Left kidney (tissue), 2 donors: ENCODE data around the gene CAD. TPM values are rescaled to one million over a fixed set of nuclear protein-coding genes. Genes with fewer than 3 reads are reported as not detected.

Experiments
- DNase-seq: peaks from one replicate; pipeline ENCODE4 v3.0.0-alpha.2; 2013
- polyA plus RNA-seq: library from polyadenylated mRNA; unstranded; fragments of 120-200 nt; gene quantifications from one replicate; pipeline ENCODE4 v1.2.1, GENCODE V29; 2013; ENCODE audit not compliant: insufficient read length

CAD gene
- polyA plus RNA-seq, 1 donor = 54.3 TPM

- DNase-seq = no peak
Measured at GRCh38 chr2:27280826-27281225, 63.7 kb downstream of the CAD start.

- no peak for DNase-seq
Measured at GRCh38 chr2:27281442-27281841, 64.3 kb downstream of the CAD start.

DNA sequence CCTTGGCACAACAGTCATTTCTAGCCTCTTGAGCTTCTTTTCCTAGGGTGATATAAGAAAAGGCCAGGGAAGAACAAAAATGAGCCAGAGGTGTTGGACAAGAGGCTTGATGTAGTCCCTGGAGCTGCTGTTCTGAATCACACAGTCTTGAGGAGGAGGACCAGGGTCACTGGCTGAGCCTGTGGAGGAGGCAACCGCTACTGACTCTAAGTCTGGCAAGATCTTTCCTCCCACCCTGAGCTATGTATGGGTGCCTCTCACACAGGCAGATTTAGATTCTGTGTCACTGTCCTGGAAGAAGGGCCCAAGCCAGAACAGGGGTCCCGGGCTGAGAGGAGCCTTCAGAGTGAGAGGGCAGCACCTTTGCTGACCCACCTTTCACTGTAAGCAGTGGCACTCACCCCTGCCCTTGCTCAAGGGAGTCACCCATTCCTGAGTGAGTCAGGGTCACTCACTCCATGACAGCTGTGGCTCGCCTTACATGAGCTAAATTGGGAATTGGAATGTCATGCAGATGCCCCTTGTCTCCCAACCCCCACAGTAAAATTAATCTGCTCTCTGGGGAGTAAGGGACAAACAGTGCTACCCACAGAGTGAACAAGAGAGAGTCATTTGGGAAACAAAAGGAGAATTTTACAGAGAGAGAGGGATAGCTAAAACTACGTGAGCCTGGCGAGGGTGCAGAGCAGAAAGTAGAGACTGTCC lies 64.8 kb downstream of the CAD start, which contains the start of gene TRIM54:
Gene TRIM54 (plus strand): TSS at position 575 of the 705 bp plus-strand sequence. CDS start 303 bp downstream, outside the sequence.
- DNase-seq = no peak

GRCh38 chr2:27282892-27283291 lies 65.7 kb downstream of the CAD start:
- DNase-seq = no peak

GRCh38 chr2:27284996-27285395 lies 67.8 kb downstream of the CAD start:
- DNase-seq = no peak

DNA sequence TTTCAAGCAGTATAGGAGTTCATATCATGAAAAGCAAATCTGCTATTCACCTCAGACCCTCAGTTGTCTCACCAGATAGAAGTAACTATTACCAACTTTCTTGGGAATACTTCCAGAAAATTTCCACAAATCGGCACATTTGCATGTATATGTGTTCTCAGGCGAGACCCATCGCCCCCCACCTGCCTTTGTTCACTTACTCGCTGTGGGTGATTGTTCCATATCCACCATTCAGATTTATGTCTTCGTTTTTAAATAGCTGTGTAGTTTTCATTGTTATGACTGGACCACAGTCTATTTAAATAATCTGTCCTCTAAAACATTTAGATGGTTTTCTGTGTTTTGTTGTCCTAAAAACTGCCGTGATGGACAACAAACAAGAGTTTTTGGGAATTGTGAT lies 68.3 kb downstream of the CAD start:
- no peak for DNase-seq

DNA sequence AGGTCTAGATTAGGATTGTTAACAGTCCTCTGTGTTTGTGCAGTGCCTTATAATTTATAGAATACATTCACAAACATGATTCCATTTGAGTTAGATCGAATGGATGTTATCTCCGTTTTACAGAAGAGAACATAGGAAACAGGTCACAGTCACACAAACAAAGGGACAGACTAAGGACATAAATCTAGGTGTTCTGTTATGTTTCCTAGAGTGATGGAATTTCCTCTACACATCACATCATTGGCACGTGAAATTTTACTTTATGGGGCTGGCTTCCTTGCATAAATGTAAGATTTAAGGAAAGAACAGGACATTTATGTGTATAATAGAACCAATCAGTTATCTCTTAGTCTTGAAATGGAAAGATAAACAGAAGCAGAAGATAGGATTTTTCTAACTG lies 71.4 kb downstream of the CAD start:
- no peak for DNase-seq

- no peak for DNase-seq
Measured at GRCh38 chr2:27290549-27290948, 73.4 kb downstream of the CAD start.

DNA sequence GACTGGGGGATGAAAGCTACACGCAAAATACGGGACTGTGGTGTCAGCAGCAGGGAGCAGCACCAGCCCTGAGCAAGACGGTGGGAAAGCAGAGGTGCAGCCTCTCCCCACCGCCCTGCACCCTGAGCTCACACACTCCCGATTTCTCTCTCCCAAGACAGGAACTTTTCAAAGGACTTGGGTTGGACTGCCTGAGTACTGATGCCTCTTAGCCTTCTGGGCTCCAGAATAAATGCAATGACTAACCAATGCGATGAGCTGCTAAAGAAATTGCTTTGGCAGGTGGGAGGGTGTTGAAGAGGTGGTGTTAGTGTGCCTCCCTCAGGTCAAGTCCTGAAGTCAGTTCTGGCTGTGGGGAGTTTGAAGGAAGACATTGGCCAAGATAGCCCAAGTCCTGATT lies 74.7 kb downstream of the CAD start:
- no peak for DNase-seq

Other genes starting within 250 kb of the CAD start
- 12.2 TPM for gene MAPRE3, start 246.7 kb upstream of the CAD start, polyA plus RNA-seq
- gene TMEM214, start 184.4 kb upstream of the CAD start, polyA plus RNA-seq = 68.9 TPM
- gene AGBL5, start 165.7 kb upstream of the CAD start, polyA plus RNA-seq = 66.9 TPM
- 205 TPM for gene OST4, start 145.7 kb upstream of the CAD start, polyA plus RNA-seq
- gene EMILIN1, start 138.8 kb upstream of the CAD start, polyA plus RNA-seq = 57.7 TPM
- gene KHK, start 130.6 kb upstream of the CAD start, polyA plus RNA-seq = 47.9 TPM
- 5.4 TPM for gene CGREF1, start 98.2 kb upstream of the CAD start, polyA plus RNA-seq
- 1.4 TPM for gene ABHD1, start 93.6 kb upstream of the CAD start, polyA plus RNA-seq
- 49.3 TPM for gene PREB, start 82.7 kb upstream of the CAD start, polyA plus RNA-seq
- not detected for gene PRR30, start 78.0 kb upstream of the CAD start, polyA plus RNA-seq
- 0.50 TPM for gene TCF23, start 68.4 kb upstream of the CAD start, polyA plus RNA-seq
- 147 TPM for gene ATRAID, start 5.3 kb upstream of the CAD start, polyA plus RNA-seq
- 48.6 TPM for gene SLC5A6, start 5.1 kb upstream of the CAD start, polyA plus RNA-seq
- 6.2 TPM for gene SLC30A3, start 45.7 kb downstream of the CAD start, polyA plus RNA-seq
- 2.0 TPM for gene DNAJC5G, start 58.1 kb downstream of the CAD start, polyA plus RNA-seq
- 6.7 TPM for gene TRIM54, start 65.1 kb downstream of the CAD start, polyA plus RNA-seq
- 0.65 TPM for gene UCN, start 91.1 kb downstream of the CAD start, polyA plus RNA-seq
- gene MPV17, start 105.7 kb downstream of the CAD start, polyA plus RNA-seq = 97.4 TPM
- gene GTF3C2, start 139.4 kb downstream of the CAD start, polyA plus RNA-seq = 86.7 TPM
- gene EIF2B4, start 153.0 kb downstream of the CAD start, polyA plus RNA-seq = 57.9 TPM
- 94.4 TPM for gene SNX17, start 153.2 kb downstream of the CAD start, polyA plus RNA-seq
- gene ZNF513, start 163.4 kb downstream of the CAD start, polyA plus RNA-seq = 19.6 TPM
- 96.0 TPM for gene PPM1G, start 192.2 kb downstream of the CAD start, polyA plus RNA-seq
- gene NRBP1, start 211.3 kb downstream of the CAD start, polyA plus RNA-seq = 132 TPM
- gene KRTCAP3, start 225.0 kb downstream of the CAD start, polyA plus RNA-seq = 10.7 TPM